SK-N-SH (cell line): ENCODE results near the gene ZXDC. TPM values are rescaled to one million over a fixed set of nuclear protein-coding genes. Genes with fewer than 3 reads are reported as not detected.

Source experiments
- CTCF ChIA-PET: fragments of 300-600, 350-600 bp; formaldehyde crosslinking; extraction: SDS; loops from one replicate; lab custom pipeline; 2021; lab: Yijun Ruan, JAX
- POLR2A ChIA-PET: fragments of 350-600 bp; sonication (Branson Sonifier 250); formaldehyde crosslinking; extraction: SDS; loops from one replicate; lab custom pipeline; 2020; ENCODE audit warnings: antibody characterized with exemption, inconsistent platforms; lab: Yijun Ruan, JAX
- DNase-seq: peaks from one replicate; pipeline ENCODE4 v3.0.0; 2012
- H2AFZ ChIP-seq: fragments of 200-600 bp; sonication (generic); 2 replicates; pipeline ENCODE4 v1.8.1; 2016; ENCODE audit warnings: antibody characterized with exemption, mild to moderate bottlenecking, low read depth
- H3F3A ChIP-seq: fragments of 200-600 bp; sonication (generic); replicated peaks from 2 replicates; pipeline ENCODE3; 2016; ENCODE audit warnings: antibody characterized with exemption, mild to moderate bottlenecking; ENCODE audit not compliant: insufficient read depth
- H3K27ac ChIP-seq, 2 experiments: fragments of 200-500 bp in 1 of 2; fragments of 200-600 bp in 1 of 2; sonication (Bioruptor generic) in 1 of 2; sonication (generic), shearing (Covaris generic) in 1 of 2; 2 replicates each; pipeline versions ENCODE4 v1.5.1 to v1.6.1; 2014 to 2016; ENCODE audit warnings: low read depth in 2 of 2, inconsistent platforms in 1 of 2, low read length in 1 of 2, mild to moderate bottlenecking in 1 of 2, mixed read lengths in 1 of 2
- H3K27me3 ChIP-seq: fragments of 200-600 bp; sonication (generic), shearing (Covaris generic); 2 replicates; pipeline ENCODE4 v1.6.1; 2016; ENCODE audit warnings: mixed run types; ENCODE audit not compliant: insufficient read depth
- H3K36me3 ChIP-seq, 2 experiments: fragments of 200-500 bp in 1 of 2; fragments of 200-600 bp in 1 of 2; sonication (Bioruptor generic) in 1 of 2; sonication (generic) in 1 of 2; replicated peaks in 1 of 2; 2 replicates each; pipeline versions ENCODE3 to v1.5.1; 2014 to 2016; ENCODE audit warnings: low read length in 1 of 2, mild to moderate bottlenecking in 1 of 2; ENCODE audit not compliant: insufficient read depth in 2 of 2, control insufficient read depth in 1 of 2
- H3K4me1 ChIP-seq, 2 experiments: fragments of 200-500 bp in 1 of 2; fragments of 200-600 bp in 1 of 2; sonication (Bioruptor generic) in 1 of 2; sonication (generic), shearing (Covaris generic) in 1 of 2; 2 replicates each; pipeline versions ENCODE4 v1.5.1 to v1.6.1; 2014 to 2016; ENCODE audit warnings: low read depth in 1 of 2, low read length in 1 of 2, mixed run types in 1 of 2; ENCODE audit not compliant: insufficient read depth in 2 of 2, control insufficient read depth in 1 of 2
- H3K4me2 ChIP-seq: fragments of 200-600 bp; sonication (generic), shearing (Covaris generic); 2 replicates; pipeline ENCODE4 v1.6.1; 2017; ENCODE audit warnings: mixed run types
- H3K4me3 ChIP-seq, 2 experiments: fragments of 200-500 bp in 1 of 2; fragments of 200-600 bp in 1 of 2; sonication (Bioruptor generic) in 1 of 2; sonication (generic), shearing (Covaris generic) in 1 of 2; 2 replicates each; pipeline versions ENCODE4 v1.5.1 to v1.8.1; 2014 to 2016; ENCODE audit warnings: low read depth in 2 of 2, inconsistent platforms in 1 of 2, low read length in 1 of 2, mild to moderate bottlenecking in 1 of 2, mixed read lengths in 1 of 2, moderate library complexity in 1 of 2
- H3K79me2 ChIP-seq: fragments of 200-600 bp; sonication (generic); 2 replicates; pipeline ENCODE4 v1.8.1; 2017; ENCODE audit warnings: mild to moderate bottlenecking; ENCODE audit not compliant: insufficient read depth
- H3K9ac ChIP-seq: fragments of 200-600 bp; sonication (generic); 2 replicates; pipeline ENCODE4 v1.6.1; 2017; ENCODE audit warnings: mixed run types
- H3K9me2 ChIP-seq: fragments of 200-600 bp; sonication (generic); 2 replicates; pipeline ENCODE4 v1.6.1; 2017; ENCODE audit warnings: mixed run types
- H3K9me3 ChIP-seq: fragments of 200-600 bp; sonication (generic); 2 replicates; pipeline ENCODE4 v1.6.1; 2017; ENCODE audit warnings: mixed run types, mild to moderate bottlenecking, moderate library complexity
- H4K20me1 ChIP-seq: fragments of 200-600 bp; sonication (generic); 2 replicates; pipeline ENCODE4 v1.6.1; 2017; ENCODE audit warnings: mild to moderate bottlenecking, mixed run types; ENCODE audit not compliant: insufficient read depth
- EP300 ChIP-seq, 2 experiments: IDR thresholded peaks; 2 replicates each; pipeline versions ENCODE4 v1.4.0 to v1.6.1; 2012; ENCODE audit warnings: borderline replicate concordance in 1 of 2, low read depth in 1 of 2, low read length in 1 of 2
- IRF3 ChIP-seq: fragments of 150-350 bp; IDR thresholded peaks from 2 replicates; pipeline ENCODE4 v1.6.1; 2016; ENCODE audit warnings: mild to moderate bottlenecking, low read depth, low read length
- JUND ChIP-seq: IDR thresholded peaks from 2 replicates; pipeline ENCODE4 v1.4.0; 2012
- MAX ChIP-seq: IDR thresholded peaks from 2 replicates; pipeline ENCODE4 v1.4.0; 2012; ENCODE audit warnings: low read depth
- MEF2A ChIP-seq: IDR thresholded peaks from 2 replicates; pipeline ENCODE4 v1.4.0; 2012; ENCODE audit warnings: low read depth, borderline replicate concordance
- MXI1 ChIP-seq: IDR thresholded peaks from 2 replicates; pipeline ENCODE4 v1.6.1; 2012; ENCODE audit warnings: mild to moderate bottlenecking, low read depth, low read length, improper control_type of control experiment
- RAD21 ChIP-seq: IDR thresholded peaks from 2 replicates; pipeline ENCODE4 v1.6.1; 2012; ENCODE audit warnings: mild to moderate bottlenecking, low read length
- RCOR1 ChIP-seq: fragments of 150-350 bp; IDR thresholded peaks from 2 replicates; pipeline ENCODE4 v1.6.1; 2017; ENCODE audit warnings: antibody characterized with exemption, low read length
- RFX5 ChIP-seq: IDR thresholded peaks from 2 replicates; pipeline ENCODE4 v1.6.1; 2012; ENCODE audit warnings: mild to moderate bottlenecking, improper control_type of control experiment, low read length
- SIN3A ChIP-seq: IDR thresholded peaks from 2 replicates; pipeline ENCODE4 v1.6.1; 2012; ENCODE audit warnings: low read depth, mild to moderate bottlenecking, low read length, moderate library complexity, borderline replicate concordance
- TAF1 ChIP-seq: IDR thresholded peaks from 2 replicates; pipeline ENCODE4 v1.6.1; 2012; ENCODE audit warnings: low read depth, mild to moderate bottlenecking, low read length, moderate library complexity, borderline replicate concordance
- TCF12 ChIP-seq: IDR thresholded peaks from 2 replicates; pipeline ENCODE4 v1.4.0; 2012
- TEAD4 ChIP-seq: IDR thresholded peaks from 2 replicates; pipeline ENCODE4 v1.4.0; 2012; ENCODE audit warnings: mild to moderate bottlenecking, borderline replicate concordance; ENCODE audit not compliant: insufficient read depth
- USF2 ChIP-seq: fragments of 150-350 bp; IDR thresholded peaks from 2 replicates; pipeline ENCODE4 v1.6.1; 2017; ENCODE audit warnings: antibody characterized with exemption, low read length, low read depth, borderline replicate concordance
- YY1 ChIP-seq: IDR thresholded peaks from 2 replicates; pipeline ENCODE4 v1.4.0; 2012; ENCODE audit warnings: low read depth, mild to moderate bottlenecking
- WGBS: methylation state at CpG from one replicate; pipeline ENCODE4 v1.1.6; 2017; ENCODE audit warnings: low lambda C conversion rate; 5-methylcytosine and 5-hydroxymethylcytosine counted together
- polyA plus RNA-seq, 3 experiments: library from polyadenylated mRNA; depleted of rRNA; stranded (reverse); fragments of >200 nt; gene quantifications; 2 replicates each; pipeline ENCODE4 v1.2.3, GENCODE V29; 2012

Gene ZXDC
- polyA plus RNA-seq, 1 of the 3 experiments (the other 2 are of a cell fraction): 8.5 TPM

- WGBS: 98% methylated on average over 13 of the region's 18 CpGs
- POLR2A ChIA-PET: no interaction called here
- H3K4me1 ChIP-seq: peaks cover 0 to 23% of the 10 kb centered on the region in 2 experiments; a peak in 1 of 4 replicates
These were observed 38.6 kb downstream of the ZXDC start for GRCh38 chr3:126436826-126437717.

GRCh38 chr3:126435456-126436315 is 40.0 kb downstream of the ZXDC start:
- peaks cover 0 to 21% of the 10 kb centered on the region in 2 experiments for H3K36me3 ChIP-seq
- 94% methylated on average over 11 of the region's 14 CpGs for WGBS
- H3K4me3 ChIP-seq: no peak overlapping the region
- H3K4me1 ChIP-seq: peaks cover 0 to 15% of the 10 kb centered on the region in 2 experiments; a peak in 1 of 4 replicates
- CTCF ChIA-PET: interaction anchor here (0.6 kb wide), 1 partner anchor 20 kb away, joined by 3 read pairs; no protein-coding TSS in a partner anchor
- no peak overlapping the region for H2AFZ ChIP-seq
- no peak for TF ChIP-seq USF2
- TF ChIP-seq IRF3: no peak
- TF ChIP-seq RCOR1: no peak
- no peak for TF ChIP-seq TAF1
- no peak for TF ChIP-seq YY1
- TF ChIP-seq SIN3A: no peak
- TF ChIP-seq RAD21: no peak
- TF ChIP-seq MEF2A: no peak
- TF ChIP-seq MXI1: no peak
- no peak for TF ChIP-seq RFX5
- no peak for TF ChIP-seq JUND
- TF ChIP-seq TEAD4: no peak
- no peak for TF ChIP-seq EP300 (IDR thresholded peaks at IDR 0.05; ENCODE audit: borderline replicate concordance in 1 of 2, low read depth in 1 of 2, low read length in 1 of 2)
- TF ChIP-seq MAX: no peak
- POLR2A ChIA-PET: no interaction called here
- no peaks in the 10 kb centered on the region for H3K27me3 ChIP-seq
- H3K27ac ChIP-seq: no peak overlapping the region
- H3K4me2 ChIP-seq: no peak overlapping the region
- no peaks in the 10 kb centered on the region for H4K20me1 ChIP-seq
- H3F3A ChIP-seq: no peaks in the 10 kb centered on the region
- no peaks in the 10 kb centered on the region for H3K79me2 ChIP-seq
- no peaks in the 10 kb centered on the region for H3K9me3 ChIP-seq
- no peak for DNase-seq
- H3K9ac ChIP-seq: no peak overlapping the region
- no peaks in the 10 kb centered on the region for H3K9me2 ChIP-seq

More at GRCh38 chr3:126436826-126437717, 38.6 kb downstream of the ZXDC start:
- Histone ChIP-seq H3K9me3 (no peaks in the 10 kb centered on the region), H3K4me3 (no peak overlapping the region), H3K9ac (no peak overlapping the region), H3K36me3 (peaks cover 0 to 21% of the 10 kb centered on the region in 2 experiments), H3K27ac (no peak overlapping the region), H3F3A (no peaks in the 10 kb centered on the region), H3K79me2 (no peaks in the 10 kb centered on the region), H3K4me2 (no peak overlapping the region), H4K20me1 (no peaks in the 10 kb centered on the region)
- CTCF ChIA-PET: no interaction called here
- no peak for TF ChIP-seq MEF2A
- no peak for TF ChIP-seq TCF12
- TF ChIP-seq USF2: no peak
- no peak for TF ChIP-seq MAX
- no peak for TF ChIP-seq RAD21
- TF ChIP-seq, all 33 proteins: peak for 0
- H3K27me3 ChIP-seq: no peaks in the 10 kb centered on the region
- no peaks in the 10 kb centered on the region for H3K9me2 ChIP-seq
- DNase-seq: peak; percentile 1
- H2AFZ ChIP-seq: no peak overlapping the region
